Neural cell (in vitro differentiated cells): Measurements from ENCODE around the gene SHB. TPM values are rescaled to one million over a fixed set of nuclear protein-coding genes. Genes with fewer than 3 reads are reported as not detected.

Experiments used
- H2AFZ ChIP-seq: fragments of 200-600, 300-800 bp; sonication (generic), shearing (Covaris generic); 2 replicates; pipeline ENCODE4 v1.6.0; 2014; ENCODE audit warnings: low read depth, mild to moderate bottlenecking, antibody characterized with exemption, low read length, moderate library complexity
- H3F3A ChIP-seq: fragments of 200-600 bp; shearing (Covaris generic); 2 replicates; pipeline ENCODE4 v1.6.1; 2016; ENCODE audit warnings: mild to moderate bottlenecking, moderate library complexity, mixed read lengths, antibody characterized with exemption, low read length; ENCODE audit not compliant: insufficient read depth, poor library complexity, severe bottlenecking
- H3K27ac ChIP-seq: fragments of 200-600, 300-800 bp; sonication (generic), shearing (Covaris generic); 2 replicates; pipeline ENCODE4 v1.5.1; 2014; ENCODE audit warnings: mild to moderate bottlenecking, low read length, moderate library complexity
- H3K27me3 ChIP-seq: fragments of 300-800, 200-600 bp; sonication (generic), shearing (Covaris generic); 2 replicates; pipeline ENCODE4 v1.6.0; 2014; ENCODE audit warnings: mild to moderate bottlenecking, low read depth, low read length, moderate library complexity; ENCODE audit not compliant: insufficient read depth
- H3K36me3 ChIP-seq: fragments of 300-800, 200-600 bp; sonication (generic), shearing (Covaris generic); 2 replicates; pipeline ENCODE4 v1.5.1; 2014; ENCODE audit warnings: mild to moderate bottlenecking, antibody characterized with exemption, low read length, moderate library complexity; ENCODE audit not compliant: insufficient read depth
- H3K4me2 ChIP-seq: fragments of 300-800, 200-600 bp; sonication (generic), shearing (Covaris generic); 2 replicates; pipeline ENCODE4 v1.6.0; 2014; ENCODE audit warnings: mild to moderate bottlenecking, low read length
- H3K4me3 ChIP-seq: fragments of 300-800, 200-600 bp; sonication (generic), shearing (Covaris generic); 2 replicates; pipeline ENCODE4 v1.5.1; 2014; ENCODE audit warnings: mild to moderate bottlenecking, low read length, moderate library complexity
- H3K79me2 ChIP-seq: fragments of 200-600 bp; shearing (Covaris generic); replicated peaks from 2 replicates; pipeline ENCODE4 v1.6.0; 2014; ENCODE audit warnings: mild to moderate bottlenecking, low read length, moderate library complexity; ENCODE audit not compliant: insufficient read depth
- H3K9ac ChIP-seq: fragments of 300-800, 200-600 bp; sonication (generic), shearing (Covaris generic); 2 replicates; pipeline ENCODE4 v1.6.1; 2016; ENCODE audit warnings: mild to moderate bottlenecking, low read length, mixed read lengths
- H3K9me2 ChIP-seq: fragments of 200-600 bp; shearing (Covaris generic); 2 replicates; pipeline ENCODE4 v1.6.1; 2016; ENCODE audit warnings: mild to moderate bottlenecking, low read length, mixed read lengths; ENCODE audit not compliant: insufficient read depth
- H3K9me3 ChIP-seq: fragments of 200-600, 300-800 bp; sonication (generic), shearing (Covaris generic); 2 replicates; pipeline ENCODE4 v1.6.1; 2016; ENCODE audit warnings: mild to moderate bottlenecking, mixed run types, low read length, moderate library complexity, mixed read lengths
- H4K20me1 ChIP-seq: fragments of 200-600 bp; shearing (Covaris generic); 2 replicates; pipeline ENCODE4 v1.6.1; 2016; ENCODE audit warnings: mild to moderate bottlenecking, mixed run types; ENCODE audit not compliant: insufficient read depth
- EP300 ChIP-seq: fragments of 450-650 bp; conservative IDR thresholded peaks from 2 replicates; pipeline ENCODE4 v1.6.1; 2014; ENCODE audit warnings: antibody characterized with exemption, mild to moderate bottlenecking, moderate library complexity; ENCODE audit not compliant: poor library complexity, severe bottlenecking
- EZH2 ChIP-seq: fragments of 200-600, 300-800 bp; shearing (Covaris generic), sonication (generic); IDR thresholded peaks from 2 replicates; pipeline ENCODE4 v1.6.1; 2014; ENCODE audit warnings: antibody characterized with exemption, low read length, borderline replicate concordance, mild to moderate bottlenecking; ENCODE audit not compliant: insufficient read depth, poor library complexity, severe bottlenecking
- MXI1 ChIP-seq: fragments of 450-650 bp; conservative IDR thresholded peaks from 2 replicates; pipeline ENCODE4 v1.6.1; 2014; ENCODE audit warnings: antibody characterized with exemption, mild to moderate bottlenecking; ENCODE audit not compliant: poor library complexity, severe bottlenecking
- POLR2AphosphoS5 ChIP-seq: IDR thresholded peaks from 2 replicates; pipeline ENCODE4 v1.6.1; 2012
- RAD21 ChIP-seq: fragments of 450-650 bp; conservative IDR thresholded peaks from 2 replicates; pipeline ENCODE4 v1.6.1; 2014; ENCODE audit warnings: antibody characterized with exemption, mild to moderate bottlenecking, moderate library complexity
- SMC3 ChIP-seq: fragments of 450-650 bp; conservative IDR thresholded peaks from 2 replicates; pipeline ENCODE4 v1.6.1; 2014; ENCODE audit warnings: antibody characterized with exemption, mild to moderate bottlenecking, moderate library complexity; ENCODE audit not compliant: poor library complexity
- TAF1 ChIP-seq: IDR thresholded peaks from 2 replicates; pipeline ENCODE4 v1.6.1; 2012; ENCODE audit warnings: low read depth
- polyA plus RNA-seq: library from polyadenylated mRNA; depleted of rRNA; stranded (reverse); fragments of >200 nt; gene quantifications from 2 replicates; pipeline ENCODE4 v1.2.3, GENCODE V29; 2014
- TF ChIP-seq, protein P1 (sequence below): fragments of 450-650 bp; IDR thresholded peaks from 2 replicates; pipeline ENCODE4 v1.5.1; 2014; ENCODE audit warnings: antibody characterized with exemption, mild to moderate bottlenecking, moderate library complexity; ENCODE audit not compliant: poor library complexity, severe bottlenecking
- TF ChIP-seq, protein P2 (sequence below): IDR thresholded peaks from 2 replicates; pipeline ENCODE4 v1.6.1; 2012; ENCODE audit warnings: borderline replicate concordance

SHB gene
- polyA plus RNA-seq, 1 donor from 2014 or later: 17.5 TPM

DNA sequence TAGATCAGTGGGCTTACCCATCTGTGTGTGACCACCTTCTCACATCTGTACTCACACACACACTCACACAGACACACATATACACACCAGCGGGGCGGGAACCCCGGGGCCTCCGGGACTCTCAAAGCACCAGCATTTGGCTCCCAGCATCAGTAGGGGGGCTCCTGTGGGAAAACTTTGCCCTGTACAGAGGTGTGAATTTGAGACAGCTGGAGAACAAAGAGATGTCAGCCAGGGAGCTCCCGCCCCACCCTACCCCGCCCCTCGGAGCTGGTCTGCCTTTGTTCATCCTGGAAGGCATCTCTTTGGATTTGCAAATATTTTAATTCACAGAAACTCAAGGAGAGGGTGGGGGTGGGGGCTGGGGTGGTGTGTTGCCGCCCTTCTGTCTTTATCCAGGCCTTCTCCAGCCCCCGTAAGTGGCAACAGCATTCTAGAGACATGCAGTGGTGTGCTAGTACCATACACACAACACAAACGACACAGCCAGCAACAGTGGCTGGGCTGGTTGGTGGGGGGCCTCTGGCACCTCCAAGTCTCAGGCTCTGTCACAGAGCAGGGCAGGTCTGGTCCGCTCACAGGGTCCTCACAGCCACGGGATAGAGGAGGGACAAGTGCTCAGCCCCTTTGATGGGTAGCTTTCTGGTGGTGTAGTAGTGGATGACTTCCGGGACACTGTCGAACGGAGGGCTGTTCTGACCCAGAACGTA is 149.6 kb downstream of the SHB start:
- H3K27me3 ChIP-seq: no peaks in the 10 kb centered on the region
- no peaks in the 10 kb centered on the region for H3K9me3 ChIP-seq
- H3K9ac ChIP-seq: no peak overlapping the region
- H3F3A ChIP-seq: peaks cover 5% of the 10 kb centered on the region
- peaks cover 7% of the 10 kb centered on the region for H3K79me2 ChIP-seq
- H3K27ac ChIP-seq: no peak overlapping the region
- H3K9me2 ChIP-seq: no peaks in the 10 kb centered on the region
- H3K4me3 ChIP-seq: no peak overlapping the region
- no peaks in the 10 kb centered on the region for H3K36me3 ChIP-seq
- no peak overlapping the region for H3K4me2 ChIP-seq
- no peak overlapping the region for H2AFZ ChIP-seq
- no peaks in the 10 kb centered on the region for H4K20me1 ChIP-seq
- TF ChIP-seq, protein P1, sequence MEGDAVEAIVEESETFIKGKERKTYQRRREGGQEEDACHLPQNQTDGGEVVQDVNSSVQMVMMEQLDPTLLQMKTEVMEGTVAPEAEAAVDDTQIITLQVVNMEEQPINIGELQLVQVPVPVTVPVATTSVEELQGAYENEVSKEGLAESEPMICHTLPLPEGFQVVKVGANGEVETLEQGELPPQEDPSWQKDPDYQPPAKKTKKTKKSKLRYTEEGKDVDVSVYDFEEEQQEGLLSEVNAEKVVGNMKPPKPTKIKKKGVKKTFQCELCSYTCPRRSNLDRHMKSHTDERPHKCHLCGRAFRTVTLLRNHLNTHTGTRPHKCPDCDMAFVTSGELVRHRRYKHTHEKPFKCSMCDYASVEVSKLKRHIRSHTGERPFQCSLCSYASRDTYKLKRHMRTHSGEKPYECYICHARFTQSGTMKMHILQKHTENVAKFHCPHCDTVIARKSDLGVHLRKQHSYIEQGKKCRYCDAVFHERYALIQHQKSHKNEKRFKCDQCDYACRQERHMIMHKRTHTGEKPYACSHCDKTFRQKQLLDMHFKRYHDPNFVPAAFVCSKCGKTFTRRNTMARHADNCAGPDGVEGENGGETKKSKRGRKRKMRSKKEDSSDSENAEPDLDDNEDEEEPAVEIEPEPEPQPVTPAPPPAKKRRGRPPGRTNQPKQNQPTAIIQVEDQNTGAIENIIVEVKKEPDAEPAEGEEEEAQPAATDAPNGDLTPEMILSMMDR: no peak
- TF ChIP-seq EP300: no peak
- TF ChIP-seq, protein P2, sequence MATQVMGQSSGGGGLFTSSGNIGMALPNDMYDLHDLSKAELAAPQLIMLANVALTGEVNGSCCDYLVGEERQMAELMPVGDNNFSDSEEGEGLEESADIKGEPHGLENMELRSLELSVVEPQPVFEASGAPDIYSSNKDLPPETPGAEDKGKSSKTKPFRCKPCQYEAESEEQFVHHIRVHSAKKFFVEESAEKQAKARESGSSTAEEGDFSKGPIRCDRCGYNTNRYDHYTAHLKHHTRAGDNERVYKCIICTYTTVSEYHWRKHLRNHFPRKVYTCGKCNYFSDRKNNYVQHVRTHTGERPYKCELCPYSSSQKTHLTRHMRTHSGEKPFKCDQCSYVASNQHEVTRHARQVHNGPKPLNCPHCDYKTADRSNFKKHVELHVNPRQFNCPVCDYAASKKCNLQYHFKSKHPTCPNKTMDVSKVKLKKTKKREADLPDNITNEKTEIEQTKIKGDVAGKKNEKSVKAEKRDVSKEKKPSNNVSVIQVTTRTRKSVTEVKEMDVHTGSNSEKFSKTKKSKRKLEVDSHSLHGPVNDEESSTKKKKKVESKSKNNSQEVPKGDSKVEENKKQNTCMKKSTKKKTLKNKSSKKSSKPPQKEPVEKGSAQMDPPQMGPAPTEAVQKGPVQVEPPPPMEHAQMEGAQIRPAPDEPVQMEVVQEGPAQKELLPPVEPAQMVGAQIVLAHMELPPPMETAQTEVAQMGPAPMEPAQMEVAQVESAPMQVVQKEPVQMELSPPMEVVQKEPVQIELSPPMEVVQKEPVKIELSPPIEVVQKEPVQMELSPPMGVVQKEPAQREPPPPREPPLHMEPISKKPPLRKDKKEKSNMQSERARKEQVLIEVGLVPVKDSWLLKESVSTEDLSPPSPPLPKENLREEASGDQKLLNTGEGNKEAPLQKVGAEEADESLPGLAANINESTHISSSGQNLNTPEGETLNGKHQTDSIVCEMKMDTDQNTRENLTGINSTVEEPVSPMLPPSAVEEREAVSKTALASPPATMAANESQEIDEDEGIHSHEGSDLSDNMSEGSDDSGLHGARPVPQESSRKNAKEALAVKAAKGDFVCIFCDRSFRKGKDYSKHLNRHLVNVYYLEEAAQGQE: no peak
- TF ChIP-seq EZH2: no peak
- TF ChIP-seq SMC3: no peak
- TF ChIP-seq POLR2AphosphoS5: no peak

DNA sequence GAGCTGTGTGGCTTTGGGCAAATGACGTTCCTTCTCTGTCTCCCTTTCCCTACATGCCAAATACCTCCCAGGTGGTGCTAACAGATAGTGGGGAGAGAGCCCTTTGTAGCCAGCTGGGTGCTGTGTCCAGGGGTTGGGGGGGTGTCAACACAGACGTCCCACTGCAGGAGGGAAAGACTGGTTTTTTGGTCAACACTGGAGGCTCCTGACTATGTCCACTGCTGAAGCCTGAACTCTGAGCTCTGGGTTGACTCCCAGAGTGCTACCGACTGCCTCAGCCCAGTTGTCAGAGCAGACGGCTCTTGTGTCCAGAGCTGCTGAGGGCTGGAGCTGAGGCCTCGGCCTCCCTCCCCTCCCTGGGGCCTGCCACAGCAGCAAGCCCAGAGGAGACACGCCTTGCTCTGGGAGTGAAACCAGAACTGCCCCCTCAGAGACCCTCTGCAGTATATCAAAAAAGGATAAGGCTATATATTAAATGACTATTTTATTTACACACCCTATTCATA is 150.3 kb downstream of the SHB start:
- no peak overlapping the region for H3K9ac ChIP-seq
- H3K9me3 ChIP-seq: no peaks in the 10 kb centered on the region
- H2AFZ ChIP-seq: no peak overlapping the region
- no peak overlapping the region for H3K4me3 ChIP-seq
- no peaks in the 10 kb centered on the region for H3K27me3 ChIP-seq
- TF ChIP-seq MXI1: no peak
- no peak for TF ChIP-seq EP300
- TF ChIP-seq, protein P1: no peak
- no peak for TF ChIP-seq SMC3
- TF ChIP-seq POLR2AphosphoS5: no peak
- no peak for TF ChIP-seq RAD21
- TF ChIP-seq TAF1: no peak
- TF ChIP-seq EZH2: no peak
- TF ChIP-seq, protein P2: no peak
- no peaks in the 10 kb centered on the region for H3K36me3 ChIP-seq
- H3K79me2 ChIP-seq: peaks cover 7% of the 10 kb centered on the region
- H3K9me2 ChIP-seq: no peaks in the 10 kb centered on the region
- H3K27ac ChIP-seq: no peak overlapping the region
- no peaks in the 10 kb centered on the region for H4K20me1 ChIP-seq
- no peaks in the 10 kb centered on the region for H3F3A ChIP-seq
- no peak overlapping the region for H3K4me2 ChIP-seq
